ENCODE data around the gene C1orf21.

Gene C1orf21

DNA sequence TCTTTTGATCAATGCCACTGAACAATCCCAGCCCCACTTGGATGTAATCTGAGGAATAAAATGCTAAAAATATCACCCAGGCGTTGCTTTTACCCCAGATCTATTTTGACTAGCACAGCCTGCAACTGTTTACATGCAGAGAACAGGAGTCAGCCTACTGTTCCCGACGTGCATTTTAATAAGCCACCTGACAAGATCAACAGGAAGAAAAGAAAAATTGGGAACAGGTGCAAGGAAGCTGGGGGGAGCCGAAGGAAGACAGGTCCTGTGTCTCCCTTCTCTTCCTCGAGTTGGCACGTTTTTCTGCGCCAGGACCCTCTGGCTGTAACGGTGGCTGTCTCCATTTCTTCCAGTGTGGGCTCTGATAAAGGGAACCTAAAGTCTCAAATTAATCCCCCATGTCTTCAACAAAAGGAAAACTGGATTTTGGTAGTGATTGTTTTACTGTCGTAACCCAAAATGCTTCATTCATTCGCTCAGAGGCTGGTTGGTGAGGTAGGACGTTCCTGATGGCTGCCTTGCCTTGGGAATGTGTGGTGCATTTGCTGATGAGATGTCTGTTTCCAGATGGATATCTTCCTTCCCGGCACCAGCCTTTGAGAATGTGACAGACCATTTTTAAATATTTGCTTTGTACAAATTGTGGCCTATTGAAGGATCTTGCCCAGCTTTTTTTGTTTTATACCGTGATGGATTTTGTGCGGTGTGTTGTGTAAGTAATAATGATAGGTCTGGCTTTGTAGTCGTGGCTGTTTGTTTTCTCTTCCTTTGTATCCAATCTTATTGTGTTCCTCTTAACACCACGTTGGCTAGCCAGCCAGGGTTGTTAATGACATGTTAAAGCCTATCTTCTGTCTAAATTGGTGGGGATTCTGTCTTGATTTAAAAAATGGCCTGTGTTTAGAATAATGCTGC lies 117.5 kb downstream of the C1orf21 start:
- no peak overlapping the region for H2BK5ac ChIP-seq (ENCODE audit: low read depth, low read length, poor library complexity)
- no peak overlapping the region for H3K9ac ChIP-seq (ENCODE audit: low read length)
- H3K4me1 ChIP-seq (ENCODE audit: control insufficient read depth in 1 of 2, insufficient read depth in 2 of 2, low read length in 2 of 2): peaks cover 4% of the 10 kb centered on the region in 2 experiments
- no CpG with 5 or more reads among the region's 16 CpGs for WGBS (ENCODE audit: extremely low coverage, insufficient coverage, insufficient read length)
- H3K79me1 ChIP-seq (ENCODE audit: low read length): no peaks in the 10 kb centered on the region
- H3K4me3 ChIP-seq (ENCODE audit: low read depth, low read length): no peak overlapping the region
- no peaks in the 10 kb centered on the region for H3K27me3 ChIP-seq (ENCODE audit: insufficient read depth, low read length)
- H3K18ac ChIP-seq (ENCODE audit: low read length): no peak overlapping the region
- no peak overlapping the region for H3K4ac ChIP-seq (ENCODE audit: low read depth, low read length)
- H2AK5ac ChIP-seq (ENCODE audit: low read length): no peak overlapping the region
- DNase-seq: peak; percentile 7 to 50
- no peaks in the 10 kb centered on the region for H3K36me3 ChIP-seq (ENCODE audit: control insufficient read depth in 1 of 2, insufficient read depth in 2 of 2, low read length in 2 of 2)
- H2BK120ac ChIP-seq (ENCODE audit: insufficient read depth, low read length, poor library complexity): no peak overlapping the region
- H2AFZ ChIP-seq (ENCODE audit: insufficient read depth, low read length, poor library complexity): no peak overlapping the region
- no peaks in the 10 kb centered on the region for H3K9me3 ChIP-seq (ENCODE audit: insufficient read depth, low read depth, low read length)
- no peak overlapping the region for H2BK12ac ChIP-seq (ENCODE audit: low read length)
- H3K4me2 ChIP-seq (ENCODE audit: low read length): no peak overlapping the region
- no peak overlapping the region for H3K27ac ChIP-seq (ENCODE audit: low read depth, low read length)
- no peak overlapping the region for H4K8ac ChIP-seq (ENCODE audit: low read depth, low read length)
- H4K12ac ChIP-seq (ENCODE audit: low read depth, low read length): no peak overlapping the region
- H3K14ac ChIP-seq (ENCODE audit: low read length): no peak overlapping the region
- H3K23ac ChIP-seq (ENCODE audit: low read length): no peak overlapping the region
- H3K79me2 ChIP-seq (ENCODE audit: control insufficient read depth, insufficient read depth, low read length, poor library complexity): no peaks in the 10 kb centered on the region
- no peak overlapping the region for H4K91ac ChIP-seq (ENCODE audit: low read depth, low read length)

DNA sequence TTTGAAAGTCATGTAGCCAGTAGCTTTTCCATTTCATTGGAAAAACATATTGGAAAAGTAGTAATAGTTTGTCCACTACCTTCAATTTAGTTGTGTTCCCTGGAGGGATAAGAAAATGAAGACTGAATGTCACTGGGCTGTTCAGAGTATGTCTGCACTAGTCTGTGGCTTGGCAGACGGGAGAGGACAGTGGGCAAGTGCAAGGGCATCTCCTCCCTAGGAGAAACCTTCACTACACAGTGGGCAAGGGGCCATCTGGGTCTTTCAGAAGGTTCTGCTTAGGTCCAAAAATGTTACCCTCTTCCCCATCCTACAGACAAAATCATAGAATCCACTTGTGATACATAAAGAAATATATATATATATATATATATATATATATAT lies 118.1 kb downstream of the C1orf21 start:
- Histone ChIP-seq H2BK12ac (ENCODE audit: low read length) (no peak overlapping the region), H3K9ac (ENCODE audit: low read length) (no peak overlapping the region), H3K4ac (ENCODE audit: low read depth, low read length) (peak overlapping the region; percentile 58), H3K27me3 (ENCODE audit: insufficient read depth, low read length) (no peaks in the 10 kb centered on the region), H3K18ac (ENCODE audit: low read length) (no peak overlapping the region), H2BK5ac (ENCODE audit: low read depth, low read length, poor library complexity) (no peak overlapping the region), H2AFZ (ENCODE audit: insufficient read depth, low read length, poor library complexity) (no peak overlapping the region), H3K9me3 (ENCODE audit: insufficient read depth, low read depth, low read length) (no peaks in the 10 kb centered on the region), H3K79me1 (ENCODE audit: low read length) (no peaks in the 10 kb centered on the region), H3K27ac (ENCODE audit: low read depth, low read length) (no peak overlapping the region), H4K12ac (ENCODE audit: low read depth, low read length) (no peak overlapping the region), H2BK120ac (ENCODE audit: insufficient read depth, low read length, poor library complexity) (no peak overlapping the region), H4K8ac (ENCODE audit: low read depth, low read length) (no peak overlapping the region), H3K14ac (ENCODE audit: low read length) (no peak overlapping the region), H3K4me3 (ENCODE audit: low read depth, low read length) (no peak overlapping the region), H2AK5ac (ENCODE audit: low read length) (no peak overlapping the region), H3K36me3 (ENCODE audit: control insufficient read depth in 1 of 2, insufficient read depth in 2 of 2, low read length in 2 of 2) (peaks cover 0 to 2% of the 10 kb centered on the region in 2 experiments), H3K4me1 (ENCODE audit: control insufficient read depth in 1 of 2, insufficient read depth in 2 of 2, low read length in 2 of 2) (peaks cover 4% of the 10 kb centered on the region in 2 experiments), H4K91ac (ENCODE audit: low read depth, low read length) (no peak overlapping the region), H3K4me2 (ENCODE audit: low read length) (no peak overlapping the region), H3K79me2 (ENCODE audit: control insufficient read depth, insufficient read depth, low read length, poor library complexity) (no peaks in the 10 kb centered on the region), H3K23ac (ENCODE audit: low read length) (no peak overlapping the region)
- no CpG with 5 or more reads among the region's 1 CpG for WGBS (ENCODE audit: extremely low coverage, insufficient coverage, insufficient read length)
- DNase-seq: no peak

DNA sequence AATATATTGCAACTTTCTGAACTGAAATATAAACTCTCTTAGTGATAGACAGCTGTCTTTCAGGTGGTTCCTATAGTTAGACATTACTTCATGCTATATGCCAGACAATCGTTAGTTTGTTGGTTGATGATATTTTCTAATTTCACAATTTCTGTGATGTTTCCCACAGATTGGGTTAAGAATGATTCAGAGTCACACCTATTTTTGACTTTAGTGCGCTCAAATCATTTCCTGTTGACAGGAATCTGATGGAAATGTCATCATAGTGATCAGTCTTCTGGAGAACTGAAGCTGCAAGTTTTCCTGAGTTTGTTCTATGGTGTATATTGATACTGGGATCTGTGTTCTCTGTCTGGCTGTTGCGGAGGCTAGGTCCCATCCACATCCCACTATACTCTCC lies 119.7 kb downstream of the C1orf21 start:
- Histone ChIP-seq H3K4me3 (ENCODE audit: low read depth, low read length) (no peak overlapping the region), H3K4ac (ENCODE audit: low read depth, low read length) (no peak overlapping the region), H3K4me1 (ENCODE audit: control insufficient read depth in 1 of 2, insufficient read depth in 2 of 2, low read length in 2 of 2) (peaks cover 4% of the 10 kb centered on the region in 2 experiments), H4K91ac (ENCODE audit: low read depth, low read length) (no peak overlapping the region), H3K9ac (ENCODE audit: low read length) (no peak overlapping the region), H3K79me1 (ENCODE audit: low read length) (no peaks in the 10 kb centered on the region), H3K9me3 (ENCODE audit: insufficient read depth, low read depth, low read length) (no peaks in the 10 kb centered on the region), H2BK5ac (ENCODE audit: low read depth, low read length, poor library complexity) (no peak overlapping the region), H3K14ac (ENCODE audit: low read length) (no peak overlapping the region), H2BK12ac (ENCODE audit: low read length) (no peak overlapping the region), H3K27ac (ENCODE audit: low read depth, low read length) (no peak overlapping the region), H4K8ac (ENCODE audit: low read depth, low read length) (no peak overlapping the region), H3K79me2 (ENCODE audit: control insufficient read depth, insufficient read depth, low read length, poor library complexity) (no peaks in the 10 kb centered on the region), H3K23ac (ENCODE audit: low read length) (no peak overlapping the region), H3K18ac (ENCODE audit: low read length) (no peak overlapping the region), H2AFZ (ENCODE audit: insufficient read depth, low read length, poor library complexity) (no peak overlapping the region), H2BK120ac (ENCODE audit: insufficient read depth, low read length, poor library complexity) (no peak overlapping the region), H3K36me3 (ENCODE audit: control insufficient read depth in 1 of 2, insufficient read depth in 2 of 2, low read length in 2 of 2) (peaks cover 0 to 2% of the 10 kb centered on the region in 2 experiments), H3K4me2 (ENCODE audit: low read length) (no peak overlapping the region), H2AK5ac (ENCODE audit: low read length) (no peak overlapping the region), H3K27me3 (ENCODE audit: insufficient read depth, low read length) (no peaks in the 10 kb centered on the region), H4K12ac (ENCODE audit: low read depth, low read length) (no peak overlapping the region)
- WGBS (ENCODE audit: extremely low coverage, insufficient coverage, insufficient read length): no CpG with 5 or more reads among the region's 3 CpGs
- no peak for DNase-seq

DNA sequence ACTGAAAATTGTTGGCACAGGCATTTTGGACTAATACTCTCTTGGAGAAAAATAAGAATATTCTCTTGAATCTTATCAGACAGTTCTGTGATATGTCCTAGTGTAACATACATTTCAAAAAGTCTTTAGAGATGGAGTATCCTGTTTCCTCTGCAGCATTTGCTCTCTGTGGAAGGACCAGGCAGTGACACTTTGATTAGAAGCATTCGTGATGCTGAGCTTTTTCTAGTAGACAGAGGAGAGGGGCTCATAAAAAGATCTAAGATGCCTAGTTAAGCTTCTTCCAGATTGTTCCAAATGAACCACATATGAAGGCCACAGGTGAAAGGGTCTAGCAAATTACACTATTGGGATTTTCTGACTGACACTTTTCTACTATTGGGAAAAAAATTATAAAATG lies 120.3 kb downstream of the C1orf21 start:
- H3K4ac ChIP-seq (ENCODE audit: low read depth, low read length): no peak overlapping the region
- H3K14ac ChIP-seq (ENCODE audit: low read length): no peak overlapping the region
- H2BK5ac ChIP-seq (ENCODE audit: low read depth, low read length, poor library complexity): no peak overlapping the region
- H3K9me3 ChIP-seq (ENCODE audit: insufficient read depth, low read depth, low read length): no peaks in the 10 kb centered on the region
- no peak for DNase-seq
- H4K8ac ChIP-seq (ENCODE audit: low read depth, low read length): no peak overlapping the region
- no peak overlapping the region for H3K4me2 ChIP-seq (ENCODE audit: low read length)
- no peak overlapping the region for H2AFZ ChIP-seq (ENCODE audit: insufficient read depth, low read length, poor library complexity)
- H3K27me3 ChIP-seq (ENCODE audit: insufficient read depth, low read length): no peaks in the 10 kb centered on the region
- H3K18ac ChIP-seq (ENCODE audit: low read length): no peak overlapping the region
- no CpG with 5 or more reads among the region's 1 CpG for WGBS (ENCODE audit: extremely low coverage, insufficient coverage, insufficient read length)
- H4K12ac ChIP-seq (ENCODE audit: low read depth, low read length): no peak overlapping the region
- H3K79me1 ChIP-seq (ENCODE audit: low read length): no peaks in the 10 kb centered on the region
- H3K79me2 ChIP-seq (ENCODE audit: control insufficient read depth, insufficient read depth, low read length, poor library complexity): no peaks in the 10 kb centered on the region
- no peak overlapping the region for H2BK120ac ChIP-seq (ENCODE audit: insufficient read depth, low read length, poor library complexity)
- H3K36me3 ChIP-seq (ENCODE audit: control insufficient read depth in 1 of 2, insufficient read depth in 2 of 2, low read length in 2 of 2): peaks cover 0 to 2% of the 10 kb centered on the region in 2 experiments
- no peak overlapping the region for H4K91ac ChIP-seq (ENCODE audit: low read depth, low read length)
- no peak overlapping the region for H3K4me3 ChIP-seq (ENCODE audit: low read depth, low read length)
- H2AK5ac ChIP-seq (ENCODE audit: low read length): no peak overlapping the region
- H3K4me1 ChIP-seq (ENCODE audit: control insufficient read depth in 1 of 2, insufficient read depth in 2 of 2, low read length in 2 of 2): peaks cover 4% of the 10 kb centered on the region in 2 experiments
- H3K23ac ChIP-seq (ENCODE audit: low read length): no peak overlapping the region
- no peak overlapping the region for H3K9ac ChIP-seq (ENCODE audit: low read length)
- H2BK12ac ChIP-seq (ENCODE audit: low read length): no peak overlapping the region
- no peak overlapping the region for H3K27ac ChIP-seq (ENCODE audit: low read depth, low read length)

Measured in trophoblast cell (in vitro differentiated cells and primary cell).